ENCODE results near the gene MCFD2.

- no peak for TF ChIP-seq POLR2A (IDR thresholded peaks at IDR 0.05)
- peak in 9 of 11 experiments; percentile 18 to 68 (median 54) for TF ChIP-seq CTCF (IDR thresholded peaks at IDR 0.05 in 8 of 11, conservative IDR thresholded peaks at IDR 0.05 in 3 of 11)
- peak in 2 of 3 donors; percentile 65 to 70 for TF ChIP-seq POLR2AphosphoS5 (IDR thresholded peaks at IDR 0.05)
Measured at GRCh38 chr2:46876741-46877384, 38.7 kb downstream of the MCFD2 start.
